Measurements from ENCODE around the gene ZNF680. TPM values are rescaled to one million over a fixed set of nuclear protein-coding genes. Genes with fewer than 3 reads are reported as not detected.
"Not testable (repeated sequence)": the region's sequence is repeated elsewhere in the genome, so short reads cannot be mapped to it uniquely, and the experiment has no call there.

Gene ZNF680
- total RNA-seq, 1 donor from 2014 or later, result 25.5 TPM

- DNase-seq, result no peak
Measured at GRCh38 chr7:64555046-64555445, 7.8 kb downstream of the ZNF680 start.

GRCh38 chr7:64554188-64554587 lies 8.7 kb downstream of the ZNF680 start:
- DNase-seq, result not testable (repeated sequence)

- no peak for DNase-seq
Measured at GRCh38 chr7:64551375-64552142, 11.3 kb downstream of the ZNF680 start.

GRCh38 chr7:64544010-64544409 lies 18.9 kb downstream of the ZNF680 start:
- DNase-seq, result no peak

- no peak for DNase-seq
Measured at GRCh38 chr7:64541438-64542359, 21.2 kb downstream of the ZNF680 start.

- DNase-seq, result no peak
Measured at GRCh38 chr7:64533756-64534155, 29.1 kb downstream of the ZNF680 start.

- no peak for DNase-seq
Measured at GRCh38 chr7:64528770-64529169, 34.1 kb downstream of the ZNF680 start.

GRCh38 chr7:64521409-64521984 lies 41.4 kb downstream of the ZNF680 start:
- DNase-seq, result no peak

GRCh38 chr7:64516451-64516850 lies 46.4 kb downstream of the ZNF680 start:
- DNase-seq, result no peak

GRCh38 chr7:64515781-64516180 lies 47.1 kb downstream of the ZNF680 start:
- no peak for DNase-seq

- DNase-seq, result no peak
Measured at GRCh38 chr7:64515330-64515729, 47.5 kb downstream of the ZNF680 start.

- no peak for DNase-seq
Measured at GRCh38 chr7:64509583-64509982, 53.3 kb downstream of the ZNF680 start.

GRCh38 chr7:64504581-64505120 lies 58.2 kb downstream of the ZNF680 start:
- no peak for DNase-seq

GRCh38 chr7:64498270-64498669 lies 64.6 kb downstream of the ZNF680 start:
- no peak for DNase-seq

- no peak for DNase-seq
Measured at GRCh38 chr7:64494912-64495461, 67.9 kb downstream of the ZNF680 start.

- no peak for DNase-seq
Measured at GRCh38 chr7:64485623-64486022, 77.2 kb downstream of the ZNF680 start.

Other genes with a start within 250 kb of the ZNF680 start
- 22.1 TPM for gene ZNF736, start 249.1 kb downstream of the ZNF680 start, total RNA-seq
- gene ZNF107, start 103.1 kb upstream of the ZNF680 start, total RNA-seq, result 8.3 TPM
- gene ZNF138, start 231.4 kb upstream of the ZNF680 start, total RNA-seq, result 16.0 TPM